HEK293T (cell line): ENCODE results near the gene GCLM.
"Not testable (repeated sequence)": the region's sequence is repeated elsewhere in the genome, so short reads cannot be mapped to it uniquely, and the experiment has no call there.

Experiments used
- CTCF ChIA-PET: fragments of 350-600 bp; formaldehyde crosslinking; extraction: SDS; loops from one replicate; lab custom pipeline; 2021; ENCODE audit warnings: antibody characterized with exemption, inconsistent platforms; lab: Yijun Ruan, JAX
- POLR2A ChIA-PET: fragments of 350-600 bp; formaldehyde crosslinking; extraction: SDS; loops from one replicate; lab custom pipeline; 2020; ENCODE audit warnings: antibody characterized with exemption, inconsistent platforms; lab: Yijun Ruan, JAX
- DNase-seq: peaks from one replicate; pipeline ENCODE4 v3.0.0; 2012; ENCODE audit warnings: mixed read lengths; ENCODE audit errors: extremely low spot score
- ARNT ChIP-seq: fragments of 450-650 bp; IDR thresholded peaks from 2 replicates; pipeline ENCODE4 v1.6.1; 2017; ENCODE audit warnings: mild to moderate bottlenecking
- BHLHE40 ChIP-seq: fragments of 450-650 bp; IDR thresholded peaks from 2 replicates; pipeline ENCODE4 v1.6.1; 2016; ENCODE audit warnings: mild to moderate bottlenecking, moderate library complexity, borderline replicate concordance
- CTBP1 ChIP-seq: fragments of 450-650 bp; IDR thresholded peaks from 2 replicates; pipeline ENCODE4 v1.6.1; 2016; ENCODE audit warnings: borderline replicate concordance
- ELF4 ChIP-seq: fragments of 450-650 bp; IDR thresholded peaks from 2 replicates; pipeline ENCODE4 v1.6.1; 2017; ENCODE audit warnings: antibody characterized with exemption
- FOXA1 ChIP-seq: fragments of 450-650 bp; IDR thresholded peaks from 2 replicates; pipeline ENCODE4 v1.6.1; 2016; ENCODE audit warnings: mild to moderate bottlenecking
- FOXK2 ChIP-seq: fragments of 450-650 bp; IDR thresholded peaks from 2 replicates; pipeline ENCODE4 v1.6.1; 2016; ENCODE audit warnings: mild to moderate bottlenecking
- FOXM1 ChIP-seq: fragments of 450-650 bp; IDR thresholded peaks from 2 replicates; pipeline ENCODE4 v1.6.1; 2017; ENCODE audit warnings: mild to moderate bottlenecking, borderline replicate concordance
- HDGF ChIP-seq: fragments of 450-650 bp; IDR thresholded peaks from 2 replicates; pipeline ENCODE4 v1.6.1; 2017; ENCODE audit warnings: antibody characterized with exemption, borderline replicate concordance
- L3MBTL2 ChIP-seq: fragments of 450-650 bp; conservative IDR thresholded peaks from 2 replicates; pipeline ENCODE4 v1.6.1; 2016; ENCODE audit warnings: mild to moderate bottlenecking
- LEF1 ChIP-seq: fragments of 450-650 bp; IDR thresholded peaks from 2 replicates; pipeline ENCODE4 v1.6.1; 2017; ENCODE audit warnings: mild to moderate bottlenecking, borderline replicate concordance
- NFRKB ChIP-seq: fragments of 450-650 bp; IDR thresholded peaks from 2 replicates; pipeline ENCODE4 v1.6.1; 2016; ENCODE audit warnings: mild to moderate bottlenecking, moderate library complexity
- SP1 ChIP-seq: fragments of 450-650 bp; IDR thresholded peaks from 2 replicates; pipeline ENCODE4 v1.6.1; 2017
- SUZ12 ChIP-seq: fragments of 450-650 bp; IDR thresholded peaks from 2 replicates; pipeline ENCODE4 v1.6.1; 2016; ENCODE audit warnings: mild to moderate bottlenecking
- TARDBP ChIP-seq: fragments of 450-650 bp; IDR thresholded peaks from 2 replicates; pipeline ENCODE4 v1.6.1; 2016
- ZNF384 ChIP-seq: fragments of 450-650 bp; IDR thresholded peaks from 2 replicates; pipeline ENCODE4 v1.6.1; 2016
- TF ChIP-seq, protein P1 (sequence below): fragments of 450-650 bp; IDR thresholded peaks from 2 replicates; pipeline ENCODE4 v1.6.1; 2016

Gene GCLM

DNA sequence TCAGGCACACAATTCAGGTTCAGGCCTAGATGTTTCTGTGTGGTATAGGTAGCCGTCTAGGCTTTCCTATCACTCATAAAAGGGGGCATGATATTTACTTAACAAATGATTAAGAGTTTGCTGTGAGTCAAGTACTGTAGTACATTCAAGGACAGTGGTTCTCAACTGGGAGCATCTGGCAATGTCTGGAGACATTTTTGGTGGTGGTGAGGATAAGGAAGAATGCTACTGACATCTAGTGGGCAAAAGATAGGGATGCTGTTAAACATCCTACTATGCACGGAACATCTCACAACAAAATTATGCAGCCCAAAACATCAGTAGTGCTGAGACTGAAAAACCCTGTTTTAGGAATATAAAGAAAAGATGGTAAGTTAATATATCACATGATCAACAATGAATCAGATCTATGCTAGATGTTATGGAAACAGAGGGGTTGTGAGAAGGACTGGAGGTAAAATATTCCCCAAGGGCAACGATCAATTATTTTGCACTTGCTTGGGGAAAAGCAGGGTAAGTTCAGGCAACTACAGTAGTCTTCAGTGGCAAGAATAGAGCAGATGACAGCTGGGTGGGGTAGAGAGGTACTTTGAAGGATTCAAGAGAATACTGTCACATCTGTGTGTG lies 35.1 kb downstream of the GCLM start:
- DNase-seq: peak; percentile 45

DNA sequence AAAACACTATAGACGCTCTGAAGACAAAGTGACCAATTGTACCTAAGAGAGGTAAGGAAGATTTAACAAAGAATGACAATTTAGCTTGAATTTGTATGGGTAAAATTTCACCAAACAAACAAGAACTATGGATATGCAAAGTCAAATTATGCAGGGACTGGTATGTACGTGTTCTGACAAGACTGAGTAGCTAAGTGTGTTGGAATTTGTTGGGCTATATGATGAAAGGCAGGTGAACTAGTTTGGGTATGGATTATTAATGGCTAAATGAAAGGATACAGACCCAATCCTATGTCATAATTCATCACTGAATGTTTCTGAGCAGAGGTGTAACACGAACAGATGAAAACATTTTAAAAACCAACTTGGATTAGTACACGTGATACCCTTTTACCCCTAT lies 37.9 kb downstream of the GCLM start:
- DNase-seq: no peak
- POLR2A ChIA-PET: no interaction called here
- TF ChIP-seq CTBP1 (no peak), ZNF384 (no peak), SUZ12 (no peak), ELF4 (no peak), FOXK2 (no peak), FOXA1 (no peak), TARDBP (no peak), NFRKB (no peak), ARNT (no peak), BHLHE40 (no peak), L3MBTL2 (no peak), FOXM1 (no peak), HDGF (no peak), SP1 (no peak), LEF1 (no peak)
- TF ChIP-seq, protein P1, sequence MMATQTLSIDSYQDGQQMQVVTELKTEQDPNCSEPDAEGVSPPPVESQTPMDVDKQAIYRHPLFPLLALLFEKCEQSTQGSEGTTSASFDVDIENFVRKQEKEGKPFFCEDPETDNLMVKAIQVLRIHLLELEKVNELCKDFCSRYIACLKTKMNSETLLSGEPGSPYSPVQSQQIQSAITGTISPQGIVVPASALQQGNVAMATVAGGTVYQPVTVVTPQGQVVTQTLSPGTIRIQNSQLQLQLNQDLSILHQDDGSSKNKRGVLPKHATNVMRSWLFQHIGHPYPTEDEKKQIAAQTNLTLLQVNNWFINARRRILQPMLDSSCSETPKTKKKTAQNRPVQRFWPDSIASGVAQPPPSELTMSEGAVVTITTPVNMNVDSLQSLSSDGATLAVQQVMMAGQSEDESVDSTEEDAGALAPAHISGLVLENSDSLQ: no peak
- CTCF ChIA-PET: no interaction called here

More for the DNA sequence above, 35.1 kb downstream of the GCLM start:
- TF ChIP-seq FOXM1 (no peak), HDGF (no peak), NFRKB (no peak), BHLHE40 (no peak), TARDBP (no peak), SUZ12 (no peak), CTBP1 (no peak), FOXK2 (no peak), L3MBTL2 (no peak), ZNF384 (no peak), LEF1 (no peak), FOXA1 (no peak), ELF4 (no peak), ARNT (no peak), SP1 (no peak)
- TF ChIP-seq, protein P1: no peak
- ChIA-PET CTCF (interaction anchor here (0.7 kb wide), 1 partner anchor 57 kb away, joined by 3 read pairs; no protein-coding TSS in a partner anchor), POLR2A (interaction anchor here (1.1 kb wide), 1 partner anchor 28 kb away, joined by 3 read pairs; no protein-coding TSS in a partner anchor)

DNA sequence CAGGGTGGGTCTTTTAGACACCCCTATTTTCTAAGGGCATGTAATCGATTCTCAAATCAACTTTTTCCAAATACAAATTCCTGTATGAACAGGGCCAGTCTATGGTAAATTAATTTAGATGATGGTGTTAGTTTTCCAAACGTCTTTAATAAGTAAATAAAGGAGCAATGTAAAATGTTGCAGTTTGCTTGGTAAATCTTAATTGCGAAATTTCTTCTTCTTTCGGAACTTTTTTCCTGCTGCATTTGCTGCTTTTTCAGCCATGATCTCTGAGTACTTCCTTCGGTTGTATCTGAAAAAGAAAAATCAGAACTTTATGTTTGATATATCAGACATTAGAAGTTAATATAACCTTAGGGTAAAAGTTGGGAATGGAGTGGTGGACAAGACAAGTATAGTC lies 39.6 kb downstream of the GCLM start:
- no peak for TF ChIP-seq NFRKB
- no peak for TF ChIP-seq L3MBTL2
- no peak for TF ChIP-seq SUZ12
- TF ChIP-seq HDGF: no peak
- no peak for TF ChIP-seq ZNF384
- TF ChIP-seq TARDBP: no peak
- TF ChIP-seq ELF4: no peak
- no peak for TF ChIP-seq ARNT
- no peak for TF ChIP-seq LEF1
- no peak for TF ChIP-seq BHLHE40
- no peak for TF ChIP-seq CTBP1
- no peak for TF ChIP-seq FOXK2
- TF ChIP-seq SP1: no peak
- TF ChIP-seq FOXM1: no peak
- no peak for TF ChIP-seq FOXA1
- TF ChIP-seq, protein P1: no peak
- ChIA-PET POLR2A (no interaction called here), CTCF (no interaction called here)
- DNase-seq: no peak

DNA sequence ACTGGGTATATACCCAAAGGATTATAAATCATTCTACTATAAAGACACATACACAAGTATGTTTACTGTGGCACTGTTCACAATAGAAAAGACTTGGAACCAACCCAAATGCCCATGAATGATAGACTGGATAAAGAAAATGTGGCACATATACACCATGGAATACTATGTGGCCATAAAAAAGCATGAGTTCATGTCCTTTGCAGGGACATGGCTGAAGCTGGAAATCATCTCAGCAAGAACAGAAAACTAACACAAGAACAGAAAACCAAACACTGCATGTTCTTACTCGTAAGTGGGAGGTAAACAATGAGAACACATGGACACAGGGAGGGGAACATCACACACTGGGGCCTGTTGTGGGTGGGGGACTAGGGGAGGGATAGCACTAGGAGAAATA lies 40.7 kb downstream of the GCLM start:
- POLR2A ChIA-PET, CTCF ChIA-PET: not testable (repeated sequence)

DNA sequence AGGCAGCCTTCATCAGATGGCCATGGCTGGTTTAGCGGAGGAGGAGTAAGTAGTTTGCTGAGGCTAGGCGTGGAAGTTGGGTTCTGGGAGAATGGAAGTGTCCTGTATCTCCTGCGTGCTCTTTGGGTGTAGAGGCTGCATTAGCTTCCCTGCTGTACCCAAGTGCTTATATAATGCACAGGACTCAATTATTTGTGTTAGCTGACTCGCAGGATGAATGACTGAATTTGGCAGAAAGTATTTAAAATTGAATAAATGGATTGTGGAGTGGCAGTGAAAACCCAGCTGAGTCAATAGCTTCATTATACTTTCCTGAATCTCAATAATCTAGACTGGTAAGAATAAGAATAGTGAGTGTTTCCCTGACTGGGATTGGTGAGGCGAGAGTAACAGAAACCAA lies 44.0 kb downstream of the GCLM start:
- POLR2A ChIA-PET: interaction anchor here (1.6 kb wide), 1 partner anchor 14 kb away, joined by 5 read pairs; the partner anchor contains the start of gene DNTTIP2

More for the DNA sequence above, 40.7 kb downstream of the GCLM start:
- not testable (repeated sequence) for DNase-seq

More for the DNA sequence above, 44.0 kb downstream of the GCLM start:
- CTCF ChIA-PET: no interaction called here
- TF ChIP-seq SP1: no peak
- no peak for TF ChIP-seq LEF1
- TF ChIP-seq CTBP1: no peak
- no peak for TF ChIP-seq L3MBTL2
- no peak for TF ChIP-seq BHLHE40
- TF ChIP-seq FOXA1: no peak
- TF ChIP-seq TARDBP: no peak
- TF ChIP-seq ARNT: no peak
- no peak for TF ChIP-seq FOXM1
- no peak for TF ChIP-seq ZNF384
- no peak for TF ChIP-seq NFRKB
- no peak for TF ChIP-seq SUZ12
- TF ChIP-seq ELF4: no peak
- TF ChIP-seq, protein P1: no peak
- TF ChIP-seq HDGF: no peak
- no peak for TF ChIP-seq FOXK2
- DNase-seq: no peak
